BLaER1 treated with 17β-estradiol and CSF1 and Interleukin-3, amounts not matched to agents 10 nM and 100 nM (cell line): ENCODE results near the gene NPPC.
"Not testable (repeated sequence)": the region's sequence is repeated elsewhere in the genome, so short reads cannot be mapped to it uniquely, and the experiment has no call there.

ENCODE experiments used
- H3K27ac ChIP-seq, 11 experiments: shearing (Covaris generic); formaldehyde crosslinking; 2 replicates each; pipeline ENCODE4 v1.8.1; 2022
- H3K27me3 ChIP-seq, 11 experiments: shearing (Covaris generic); formaldehyde crosslinking; 2 replicates each; pipeline ENCODE4 v1.8.1; 2022
- H3K36me3 ChIP-seq, 11 experiments: shearing (Covaris generic); formaldehyde crosslinking; 2 replicates each; pipeline ENCODE4 v1.8.1; 2022
- H3K4me1 ChIP-seq, 10 experiments: shearing (Covaris generic); formaldehyde crosslinking; 2 replicates each; pipeline ENCODE4 v1.8.1; 2022
- H3K4me2 ChIP-seq, 11 experiments: shearing (Covaris generic); formaldehyde crosslinking; 2 replicates each; pipeline ENCODE4 v1.8.1; 2022
- H3K4me3 ChIP-seq, 10 experiments: shearing (Covaris generic); formaldehyde crosslinking; 2 replicates each; pipeline ENCODE4 v1.8.1; 2022
- H3K9ac ChIP-seq, 11 experiments: shearing (Covaris generic); formaldehyde crosslinking; 2 replicates each; pipeline ENCODE4 v1.8.1; 2022
- H3K9me3 ChIP-seq, 11 experiments: shearing (Covaris generic); formaldehyde crosslinking; replicated peaks in 1 of 11; 2 replicates each; pipeline ENCODE4 v1.8.1; 2022
- H4K20me1 ChIP-seq, 11 experiments: shearing (Covaris generic); formaldehyde crosslinking; 2 replicates each; pipeline ENCODE4 v1.8.1; 2022
- Cebpa-rat ChIP-seq, 11 experiments: shearing (Covaris generic); IDR thresholded peaks; 2 replicates each; pipeline ENCODE4 v1.8.1; 2022

Gene NPPC

DNA sequence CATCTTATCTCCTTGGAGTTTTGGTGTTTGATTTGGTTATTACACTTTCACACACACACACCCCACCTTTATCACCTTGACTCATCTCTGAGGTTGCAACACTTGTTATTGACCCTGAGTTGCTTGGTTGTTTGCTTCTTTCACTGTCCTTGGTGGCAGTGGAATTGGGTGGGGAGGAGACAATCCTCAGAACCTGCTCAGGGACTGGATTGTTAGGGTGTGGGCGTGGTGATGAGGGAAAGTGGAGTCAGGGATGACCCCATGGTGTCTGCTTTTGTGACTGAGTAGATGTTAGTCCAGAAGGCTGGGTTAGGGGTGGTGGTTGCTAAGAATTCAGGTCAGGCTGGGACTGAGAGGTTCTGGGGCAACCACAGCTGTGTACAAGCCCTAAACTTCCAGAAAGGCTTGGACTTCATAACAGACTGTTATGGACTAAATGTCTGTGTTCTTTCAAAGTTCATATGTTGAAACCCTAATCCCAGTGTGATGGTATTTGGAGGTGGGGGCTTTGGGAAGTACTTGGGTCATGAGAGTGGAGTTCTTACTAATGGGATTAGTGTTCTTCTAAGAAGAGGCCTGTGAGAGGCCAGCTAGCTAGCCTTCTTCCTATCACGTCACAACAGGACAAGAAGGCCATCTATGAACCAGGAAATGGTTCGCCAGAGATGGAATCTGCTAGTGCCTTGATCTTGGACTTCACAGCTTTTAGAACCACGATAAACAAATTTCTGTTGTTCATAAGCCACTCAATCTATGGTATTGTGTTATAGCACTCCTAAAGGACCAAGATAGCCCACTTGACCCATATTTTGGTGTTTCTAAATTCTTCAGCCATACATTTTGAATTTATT, 31.9 kb upstream of the NPPC start:
- Histone ChIP-seq H3K36me3 (no peaks in the 10 kb centered on the region), H4K20me1 (no peaks in the 10 kb centered on the region), H3K9ac (no peak overlapping the region), H3K4me1 (peaks cover 12 to 24% (median 18%) of the 10 kb centered on the region in 10 experiments), H3K27me3 (no peaks in the 10 kb centered on the region), H3K27ac (no peak overlapping the region), H3K4me3 (no peak overlapping the region), H3K4me2 (no peak overlapping the region), H3K9me3 (no peaks in the 10 kb centered on the region)
- no peak for TF ChIP-seq Cebpa-rat (IDR thresholded peaks at IDR 0.05)

DNA sequence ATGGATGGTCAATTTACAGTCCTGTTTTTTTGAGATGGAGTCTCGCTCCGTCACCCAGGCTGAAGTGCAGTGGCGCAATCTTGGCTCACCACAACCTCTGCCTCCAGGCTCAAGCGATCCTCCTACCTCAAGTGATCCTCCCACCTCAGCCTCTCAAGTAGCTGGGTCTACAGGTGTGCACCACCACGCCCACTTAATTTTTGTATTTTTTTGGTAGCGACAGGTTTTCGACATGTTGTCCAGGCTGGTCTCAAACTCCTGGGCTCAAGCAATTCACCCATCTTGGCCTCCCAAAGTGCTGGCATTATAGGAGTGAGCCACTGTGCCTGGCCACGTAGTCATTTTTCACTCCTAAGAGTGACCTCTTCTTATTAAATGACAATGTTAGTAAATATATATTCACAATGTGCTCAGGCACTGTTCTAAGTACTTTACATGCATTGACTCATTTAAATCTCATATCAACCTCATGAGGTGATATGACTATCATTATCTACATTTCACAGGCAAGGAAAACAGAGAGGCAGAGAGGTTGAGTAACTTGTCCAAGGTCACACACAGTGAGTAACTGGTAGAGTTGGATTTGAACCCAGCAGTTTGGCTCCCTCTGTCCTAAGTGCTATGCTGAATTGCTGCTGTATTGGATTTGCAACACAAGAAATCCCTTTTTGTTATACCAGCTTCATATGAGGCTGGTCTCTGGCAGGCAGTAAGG, 29.7 kb upstream of the NPPC start:
- Histone ChIP-seq H3K27me3 (no peaks in the 10 kb centered on the region), H3K4me2 (no peak overlapping the region), H3K9me3 (peaks cover 0 to 10% (median 9%) of the 10 kb centered on the region in 11 experiments; a peak in 13 of 22 replicates), H3K4me3 (no peak overlapping the region), H3K4me1 (peaks cover 5 to 13% (median 9%) of the 10 kb centered on the region in 10 experiments), H3K27ac (no peak overlapping the region), H3K9ac (no peak overlapping the region), H3K36me3 (no peaks in the 10 kb centered on the region), H4K20me1 (no peaks in the 10 kb centered on the region)
- TF ChIP-seq Cebpa-rat (IDR thresholded peaks at IDR 0.05): no peak

DNA sequence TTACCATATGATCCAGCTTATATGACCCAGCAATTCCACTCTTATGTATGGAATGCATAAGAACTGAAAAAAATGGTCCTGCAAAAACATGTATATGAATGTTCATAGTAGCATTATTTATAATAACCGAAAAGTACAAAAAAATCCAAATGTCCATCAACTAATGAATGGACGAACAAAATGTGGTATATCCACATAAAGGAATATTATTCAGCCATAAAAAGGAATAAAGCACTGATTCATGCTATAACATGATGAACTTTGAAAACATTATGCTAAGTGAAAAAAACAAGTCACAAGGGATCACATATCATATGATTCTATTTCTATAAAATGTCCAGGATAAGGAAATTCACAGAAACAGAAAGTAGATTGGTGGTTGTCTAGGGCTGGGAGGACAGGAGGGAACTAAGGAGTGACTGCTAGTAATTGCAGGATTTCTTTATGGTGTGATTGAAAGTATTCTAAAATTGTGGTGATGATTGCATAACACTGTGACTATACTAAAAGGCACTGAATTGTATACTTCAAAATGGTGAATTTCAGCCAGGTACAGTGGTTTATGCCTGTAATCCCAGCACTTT, 25.3 kb upstream of the NPPC start:
- peaks cover 0 to 10% (median 9%) of the 10 kb centered on the region in 11 experiments; a peak in 13 of 22 replicates for H3K9me3 ChIP-seq
- H3K36me3 ChIP-seq: no peaks in the 10 kb centered on the region
- TF ChIP-seq Cebpa-rat (IDR thresholded peaks at IDR 0.05): 0 out of 22 replicates have a peak, but pooled peaks of 1 of the 11 experiments have one; percentile 20
- H3K27me3 ChIP-seq: no peaks in the 10 kb centered on the region
- no peak overlapping the region for H3K9ac ChIP-seq
- H4K20me1 ChIP-seq: no peaks in the 10 kb centered on the region
- H3K27ac ChIP-seq: no peak overlapping the region
- H3K4me1 ChIP-seq: peaks cover 0 to 4% (median under 1%) of the 10 kb centered on the region in 10 experiments; a peak in 5 of 20 replicates
- no peak overlapping the region for H3K4me3 ChIP-seq
- no peak overlapping the region for H3K4me2 ChIP-seq

DNA sequence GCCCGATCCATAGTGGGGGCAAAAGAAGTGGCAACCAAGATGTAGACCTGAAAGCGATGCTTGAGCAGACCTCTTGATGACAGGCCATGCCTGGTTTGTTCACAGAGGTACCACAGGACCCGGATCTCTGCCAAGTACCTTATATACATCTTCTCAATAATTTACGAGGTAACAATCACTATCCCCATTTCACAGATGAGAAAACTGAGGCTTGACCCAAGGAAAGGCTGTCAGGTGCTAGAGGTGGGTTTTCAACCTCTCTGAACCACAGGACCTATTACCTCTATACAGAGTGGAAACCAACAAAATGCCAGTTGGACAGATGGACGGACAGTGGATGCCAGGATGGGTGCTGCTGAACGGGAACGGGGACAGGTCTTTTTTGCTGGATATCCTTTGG, 21.5 kb upstream of the NPPC start:
- no peak overlapping the region for H3K9ac ChIP-seq
- no peak overlapping the region for H3K4me2 ChIP-seq
- TF ChIP-seq Cebpa-rat (IDR thresholded peaks at IDR 0.05): no peak
- no peak overlapping the region for H3K27ac ChIP-seq
- no peaks in the 10 kb centered on the region for H3K27me3 ChIP-seq
- H3K4me1 ChIP-seq: peaks cover 0 to 15% (median 10%) of the 10 kb centered on the region in 10 experiments; a peak in 8 of 20 replicates
- no peaks in the 10 kb centered on the region for H4K20me1 ChIP-seq
- H3K9me3 ChIP-seq: peaks cover 0 to 10% (median 9%) of the 10 kb centered on the region in 11 experiments; a peak in 13 of 22 replicates
- H3K36me3 ChIP-seq: no peaks in the 10 kb centered on the region
- no peak overlapping the region for H3K4me3 ChIP-seq

DNA sequence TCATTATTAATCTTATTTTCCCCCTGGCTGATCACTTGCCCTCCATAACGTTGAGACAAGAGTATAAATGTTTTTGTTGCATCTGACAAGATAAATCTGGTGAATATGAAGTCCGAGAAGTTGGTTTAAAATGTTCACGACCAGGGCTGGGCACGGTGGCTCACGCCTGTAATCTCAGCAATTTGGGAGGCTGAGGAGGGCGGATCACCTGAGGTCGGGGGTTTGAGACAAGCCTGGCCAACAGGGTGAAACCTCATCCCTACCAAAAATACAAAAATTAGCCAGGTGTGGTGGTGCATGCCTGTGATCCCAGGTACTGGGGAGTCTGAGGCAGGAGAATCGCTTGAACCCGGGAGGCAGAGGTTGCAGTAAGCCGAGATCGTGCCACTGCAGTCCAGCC, 20.9 kb upstream of the NPPC start:
- not testable (repeated sequence) for H3K27me3 ChIP-seq, H3K4me2 ChIP-seq, H3K9ac ChIP-seq, H3K4me3 ChIP-seq, H3K27ac ChIP-seq, H4K20me1 ChIP-seq, H3K36me3 ChIP-seq
- H3K9me3 ChIP-seq: peaks cover 0 to 10% (median 9%) of the 10 kb centered on the region in 11 experiments; a peak in 13 of 22 replicates
- peaks cover 0 to 15% (median 10%) of the 10 kb centered on the region in 10 experiments; a peak in 8 of 20 replicates for H3K4me1 ChIP-seq

DNA sequence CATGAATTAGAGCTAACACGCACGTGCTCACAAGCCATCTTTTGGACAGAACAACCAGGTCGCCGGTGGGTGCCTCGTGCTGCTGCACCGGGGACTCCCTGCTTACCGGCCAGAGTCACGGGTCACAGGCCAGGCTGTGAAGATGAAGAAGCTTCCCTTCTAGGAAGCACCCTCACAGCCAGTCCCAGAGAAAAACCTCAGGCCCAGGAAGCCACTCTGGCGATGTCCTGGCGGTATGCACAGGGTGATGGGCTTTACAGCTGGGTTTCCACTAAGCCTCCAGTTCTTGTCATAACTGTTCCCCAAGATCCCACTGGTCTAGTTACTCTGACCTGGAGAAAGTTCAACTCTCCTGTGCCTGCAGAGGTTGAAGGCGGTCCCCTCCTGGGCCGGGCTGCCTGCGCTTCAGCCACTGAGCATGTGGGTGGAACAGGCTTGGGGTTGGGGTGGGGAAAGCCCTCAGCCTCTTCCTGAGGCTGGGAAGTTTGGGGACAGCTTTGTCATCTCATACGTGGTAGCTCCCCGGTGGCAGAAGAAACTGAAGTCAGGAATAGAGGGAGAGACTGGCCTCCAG, 20.1 kb upstream of the NPPC start:
- H3K36me3 ChIP-seq: no peaks in the 10 kb centered on the region
- H3K9ac ChIP-seq: no peak overlapping the region
- no peaks in the 10 kb centered on the region for H3K27me3 ChIP-seq
- H3K27ac ChIP-seq: no peak overlapping the region
- no peak for TF ChIP-seq Cebpa-rat (IDR thresholded peaks at IDR 0.05)
- H3K9me3 ChIP-seq: peaks cover 0 to 3% (median 2%) of the 10 kb centered on the region in 11 experiments; a peak in 12 of 22 replicates
- peak overlapping the region in 6 of 11 experiments; percentile 18 to 50 (median 29); a peak in 9 of 22 replicates for H3K4me2 ChIP-seq
- H3K4me3 ChIP-seq: no peak overlapping the region
- no peaks in the 10 kb centered on the region for H4K20me1 ChIP-seq
- H3K4me1 ChIP-seq: peaks cover 0 to 21% (median 14%) of the 10 kb centered on the region in 10 experiments; a peak in 14 of 20 replicates

DNA sequence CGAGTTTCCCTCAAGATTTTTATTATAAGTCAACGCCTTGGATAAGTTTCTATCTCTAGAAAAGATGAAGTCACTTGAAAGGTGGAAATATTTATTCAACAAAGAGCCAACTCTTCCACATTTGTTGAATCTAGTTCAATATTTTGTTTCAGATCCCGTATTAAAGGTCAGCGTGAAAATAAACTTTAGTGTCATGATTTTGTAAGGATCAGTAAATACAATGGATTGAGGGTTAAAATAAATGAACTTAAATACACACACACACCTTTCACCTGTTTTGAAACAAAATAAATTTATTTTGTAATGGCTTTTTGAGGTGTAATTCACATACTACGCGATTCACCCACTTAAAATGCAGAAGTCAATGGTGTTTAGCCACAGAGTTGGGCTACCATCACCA, 16.0 kb upstream of the NPPC start:
- Histone ChIP-seq H3K9ac (no peak overlapping the region), H3K4me3 (no peak overlapping the region), H3K4me1 (peaks cover 0 to 41% (median 25%) of the 10 kb centered on the region in 10 experiments; a peak in 17 of 20 replicates), H3K4me2 (no peak overlapping the region), H3K9me3 (no peaks in the 10 kb centered on the region), H4K20me1 (no peaks in the 10 kb centered on the region), H3K27me3 (no peaks in the 10 kb centered on the region), H3K36me3 (no peaks in the 10 kb centered on the region), H3K27ac (no peak overlapping the region)
- TF ChIP-seq Cebpa-rat (IDR thresholded peaks at IDR 0.05): no peak

DNA sequence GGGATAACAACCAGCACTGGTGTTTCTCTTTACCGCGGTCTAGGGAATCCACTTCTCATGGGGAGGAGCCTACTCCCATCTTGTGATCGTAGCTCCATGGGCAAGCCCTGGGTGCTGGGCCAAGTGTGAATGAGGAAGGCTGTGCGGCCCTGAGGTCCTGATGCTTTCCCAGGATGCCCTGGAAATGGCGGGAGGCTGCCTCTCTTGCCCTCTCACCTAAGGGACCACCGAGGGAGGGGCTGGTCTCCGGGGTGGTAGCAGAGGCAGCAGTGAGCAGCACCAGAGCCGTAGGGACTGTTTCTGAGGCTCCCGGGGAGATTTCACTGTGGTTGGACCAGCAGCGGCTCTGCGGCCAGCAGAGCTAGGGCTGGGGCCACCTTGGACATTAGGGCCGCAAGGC, 15.5 kb upstream of the NPPC start:
- Histone ChIP-seq H3K4me2 (peak overlapping the region in 7 of 11 experiments; percentile 47 to 83 (median 65); a peak in 11 of 22 replicates), H3K4me3 (no peak overlapping the region), H3K27ac (peak overlapping the region in 1 of 11 experiments; percentile 27; a peak in 2 of 22 replicates), H3K27me3 (no peaks in the 10 kb centered on the region), H3K4me1 (peaks cover 0 to 46% (median 27%) of the 10 kb centered on the region in 10 experiments; a peak in 17 of 20 replicates), H3K36me3 (no peaks in the 10 kb centered on the region), H3K9me3 (no peaks in the 10 kb centered on the region), H3K9ac (no peak overlapping the region), H4K20me1 (no peaks in the 10 kb centered on the region)
- TF ChIP-seq Cebpa-rat (IDR thresholded peaks at IDR 0.05): no peak
